ENCODE results near the gene DLGAP4. TPM values are rescaled to one million over a fixed set of nuclear protein-coding genes. Genes with fewer than 3 reads are reported as not detected.

Gene DLGAP4
- polyA plus RNA-seq, 1 experiment = 34.9 TPM

GRCh38 chr20:36490191-36490590, 184.1 kb downstream of the DLGAP4 start:
- Histone ChIP-seq H3K4me3 (ENCODE audit: low read depth, low read length) (no peak overlapping the region), H3K27me3 (ENCODE audit: control insufficient read depth, insufficient read depth, low read length) (no peaks in the 10 kb centered on the region), H3K36me3 (ENCODE audit: control insufficient read depth, insufficient read depth, low read length) (0 out of 2 replicates have a peak, but pooled peaks cover 1% of the 10 kb centered on the region)
- DNase-seq (ENCODE audit: low read depth) = no peak
- ChIA-PET CTCF (interaction anchor here (0.6 to 0.9 kb wide), 3 partner anchors 31 to 106 kb away, joined by 3 read pairs; no protein-coding TSS in a partner anchor), POLR2A (no interaction called here)
- TF ChIP-seq CTCF (IDR thresholded peaks at IDR 0.05; ENCODE audit: insufficient read depth, low read depth, low read length) = no peak

GRCh38 chr20:36491901-36492617, 185.9 kb downstream of the DLGAP4 start:
- Histone ChIP-seq H3K36me3 (ENCODE audit: control insufficient read depth, insufficient read depth, low read length) (peaks cover 9% of the 10 kb centered on the region), H3K27me3 (ENCODE audit: control insufficient read depth, insufficient read depth, low read length) (no peaks in the 10 kb centered on the region), H3K4me3 (ENCODE audit: low read depth, low read length) (no peak overlapping the region)
- POLR2A ChIA-PET = interaction anchor here (0.5 kb wide), 1 partner anchor 8 kb away, joined by 4 read pairs; no protein-coding TSS in a partner anchor
- TF ChIP-seq CTCF (IDR thresholded peaks at IDR 0.05; ENCODE audit: insufficient read depth, low read depth, low read length) = no peak
- CTCF ChIA-PET = interaction anchor here (1.6 to 2.5 kb wide), 2 partner anchors 12 to 27 kb away, joined by 5 to 6 read pairs; no protein-coding TSS in a partner anchor
- DNase-seq (ENCODE audit: low read depth) = no peak

GRCh38 chr20:36493051-36493800, 187.1 kb downstream of the DLGAP4 start:
- H3K4me3 ChIP-seq (ENCODE audit: low read depth, low read length) = no peak overlapping the region
- H3K27me3 ChIP-seq (ENCODE audit: control insufficient read depth, insufficient read depth, low read length) = no peaks in the 10 kb centered on the region
- ChIA-PET POLR2A (interaction anchor here (0.7 kb wide), 1 partner anchor 12 kb away, joined by 3 read pairs; no protein-coding TSS in a partner anchor), CTCF (interaction anchor here (0.8 to 2.5 kb wide), 9 partner anchors 9 to 36 kb away, joined by 3 to 6 read pairs (median 3); no protein-coding TSS in a partner anchor)
- DNase-seq (ENCODE audit: low read depth) = no peak
- peak; percentile 30 for TF ChIP-seq CTCF (IDR thresholded peaks at IDR 0.05; ENCODE audit: insufficient read depth, low read depth, low read length)
- H3K36me3 ChIP-seq (ENCODE audit: control insufficient read depth, insufficient read depth, low read length) = peaks cover 19% of the 10 kb centered on the region

GRCh38 chr20:36493801-36494114, 187.6 kb downstream of the DLGAP4 start:
- TF ChIP-seq CTCF (IDR thresholded peaks at IDR 0.05; ENCODE audit: insufficient read depth, low read depth, low read length) = no peak
- CTCF ChIA-PET = interaction anchor here (0.8 to 1.5 kb wide), 6 partner anchors 9 to 36 kb away, joined by 3 to 6 read pairs (median 3); no protein-coding TSS in a partner anchor
- DNase-seq (ENCODE audit: low read depth) = peak; percentile 59
- Histone ChIP-seq H3K27me3 (ENCODE audit: control insufficient read depth, insufficient read depth, low read length) (no peaks in the 10 kb centered on the region), H3K36me3 (ENCODE audit: control insufficient read depth, insufficient read depth, low read length) (peaks cover 23% of the 10 kb centered on the region), H3K4me3 (ENCODE audit: low read depth, low read length) (no peak overlapping the region)
- POLR2A ChIA-PET = interaction anchor here (0.7 kb wide), 1 partner anchor 12 kb away, joined by 3 read pairs; no protein-coding TSS in a partner anchor
